GM12878 (cell line): ENCODE data around the gene MRPL28. TPM values are rescaled to one million over a fixed set of nuclear protein-coding genes. Genes with fewer than 3 reads are reported as not detected.
"Not testable (repeated sequence)": the region's sequence is repeated elsewhere in the genome, so short reads cannot be mapped to it uniquely, and the experiment has no call there.

ENCODE experiments used
- ATAC-seq: fragments of 200-7000 bp; cut with Tn5 transposase; 3 replicates; pipeline ENCODE4 v1.9.1; 2020; ENCODE audit warnings: mild to moderate bottlenecking, moderate library complexity
- BruUV-seq: library from RNA; stranded (reverse); fragments of 400-500 nt; replicated peaks from 2 replicates; lab custom pipeline; 2021; lab: Mats Ljungman, UMichigan
- CTCF ChIA-PET: fragments of 300-600 bp; sonication (Branson Sonifier 250); formaldehyde crosslinking; extraction: SDS; loops from one replicate; lab custom pipeline; 2021; ENCODE audit warnings: inconsistent platforms; lab: Yijun Ruan, JAX
- POLR2A ChIA-PET: fragments of 350-600 bp; formaldehyde crosslinking; extraction: SDS; loops from one replicate; lab custom pipeline; 2021; ENCODE audit warnings: inconsistent platforms; lab: Charles Lee
- RAD21 ChIA-PET: fragments of 300-600 bp; sonication (Branson Sonifier 250); formaldehyde crosslinking; loops from one replicate; lab custom pipeline; 2023; ENCODE audit warnings: antibody characterized with exemption; ENCODE audit not compliant: unreplicated experiment; lab: Charles Lee
- SMC1A ChIA-PET: fragments of 300-600 bp; sonication (Branson Sonifier 250); formaldehyde crosslinking; loops from one replicate; lab custom pipeline; 2023; ENCODE audit not compliant: unreplicated experiment, uncharacterized antibody; lab: Charles Lee
- DNase-seq: peaks from one replicate; pipeline ENCODE4 v3.0.0-alpha.2; 2011; ENCODE audit warnings: low read depth, low spot score
- FAIRE-seq: peaks from 3 replicates; lab custom pipeline; 2011; peaks lifted over from hg19 to GRCh38; lab: Jason Lieb, UNC
- H2AFZ ChIP-seq: 2 replicates; pipeline ENCODE4 v1.6.0; 2011; ENCODE audit warnings: low read depth, low read length, control low read depth; ENCODE audit not compliant: control insufficient read depth
- H3K27ac ChIP-seq: 2 replicates; pipeline ENCODE4 v1.5.1; 2011; ENCODE audit warnings: control low read depth; ENCODE audit not compliant: control insufficient read depth, insufficient read depth
- H3K27me3 ChIP-seq, 2 experiments: replicated peaks in 1 of 2; 2 replicates each; pipeline versions ENCODE4 v1.6.0 to v1.6.1; 2011; ENCODE audit warnings: low read length in 1 of 2; ENCODE audit not compliant: control insufficient read depth in 2 of 2, insufficient read depth in 2 of 2
- H3K36me3 ChIP-seq, 2 experiments: 2 replicates each; pipeline ENCODE4 v1.5.1; 2011; ENCODE audit warnings: low read length in 1 of 2; ENCODE audit not compliant: control insufficient read depth in 2 of 2, insufficient read depth in 2 of 2
- H3K4me1 ChIP-seq: 2 replicates; pipeline ENCODE4 v1.6.1; 2011; ENCODE audit warnings: mild to moderate bottlenecking, low read length, moderate library complexity, mixed read lengths; ENCODE audit not compliant: control insufficient read depth, insufficient read depth
- H3K4me2 ChIP-seq: 2 replicates; pipeline ENCODE4 v1.6.0; 2011; ENCODE audit warnings: control low read depth; ENCODE audit not compliant: control insufficient read depth, insufficient read depth
- H3K4me3 ChIP-seq: fragments of 200-600 bp; sonication (generic); 2 replicates; pipeline ENCODE4 v1.5.1; 2016
- H3K79me2 ChIP-seq: 2 replicates; pipeline ENCODE4 v1.6.0; 2011; ENCODE audit warnings: low read length; ENCODE audit not compliant: control insufficient read depth, insufficient read depth
- H3K9ac ChIP-seq: 2 replicates; pipeline ENCODE4 v1.8.0; 2011; ENCODE audit warnings: low read length, control low read depth, mixed read lengths; ENCODE audit not compliant: control insufficient read depth, insufficient read depth
- H3K9me3 ChIP-seq: replicated peaks from 3 replicates; pipeline ENCODE4 v1.5.1; 2011; ENCODE audit warnings: mild to moderate bottlenecking, low read length; ENCODE audit not compliant: control insufficient read depth, insufficient read depth
- H4K20me1 ChIP-seq: 2 replicates; pipeline ENCODE4 v1.6.0; 2011; ENCODE audit not compliant: control insufficient read depth, insufficient read depth
- CHD1 ChIP-seq: IDR thresholded peaks from 2 replicates; pipeline ENCODE4 v1.6.1; 2012; ENCODE audit warnings: low read depth, low read length, improper control_type of control experiment
- NRF1 ChIP-seq: conservative IDR thresholded peaks from 2 replicates; pipeline ENCODE4 v1.6.1; 2011; ENCODE audit warnings: mild to moderate bottlenecking, low read depth, low read length, improper control_type of control experiment
- SMARCA5 ChIP-seq: fragments of 450-650 bp; IDR thresholded peaks from 2 replicates; pipeline ENCODE4 v1.6.1; 2017; ENCODE audit warnings: mild to moderate bottlenecking
- USF2 ChIP-seq: IDR thresholded peaks from 2 replicates; pipeline ENCODE4 v1.6.1; 2011; ENCODE audit warnings: low read depth, low read length, improper control_type of control experiment, borderline replicate concordance
- WRNIP1 ChIP-seq: IDR thresholded peaks from 2 replicates; pipeline ENCODE4 v1.6.1; 2011; ENCODE audit warnings: low read depth, low read length, improper control_type of control experiment, borderline replicate concordance
- ZBTB11 ChIP-seq: fragments of 450-650 bp; formaldehyde crosslinking; IDR thresholded peaks from 2 replicates; pipeline ENCODE4 v1.5.0; 2022; ENCODE audit warnings: mild to moderate bottlenecking, missing genetic modification characterization
- ZNF274 ChIP-seq: IDR thresholded peaks from one replicate; pipeline ENCODE4 v1.8.0; 2011; ENCODE audit not compliant: insufficient read length, insufficient read depth
- WGBS: methylation state at CpG from one replicate; pipeline ENCODE4 v1.1.6; 2016; ENCODE audit warnings: low lambda C conversion rate; ENCODE audit not compliant: insufficient replicate concordance, insufficient coverage; ENCODE audit errors: missing lambda C conversion rate; 5-methylcytosine and 5-hydroxymethylcytosine counted together
- in situ Hi-C: fragments of 300-500 bp; cut with MboI; formaldehyde crosslinking; loops from 9 replicates; pipeline ENCODE4 v1.14.3; 2018; ENCODE audit warnings: mixed read lengths
- intact Hi-C: fragments of 100-400 bp; cut with micrococcal nuclease; formaldehyde crosslinking; loops from one replicate; pipeline ENCODE4 v1.14.2; 2022; ENCODE audit not compliant: unreplicated experiment
- polyA plus RNA-seq, 11 experiments: library from polyadenylated mRNA; depleted of rRNA in 4 of 11; unstranded in 6 of 11; stranded (reverse) in 5 of 11; fragments of >200 nt; fragmentation: Nextera tagmentation in 4 of 11; fragmentation: Illumina TruSeq in 1 of 11; extraction: Ambion mirVana in 4 of 11; extraction: Trizol in 1 of 11; gene quantifications; 1 replicate in 1 of 11; 2 replicates in 10 of 11; pipeline versions ENCODE4 v1.2.1 to v1.2.3, GENCODE V29; 2011 to 2016; ENCODE audit warnings: inconsistent platforms in 2 of 11, missing spikeins in 2 of 11, low read depth in 1 of 11
- total RNA-seq, 4 experiments: library from RNA; depleted of rRNA in 3 of 4; stranded (reverse); fragments of >200 nt in 3 of 4; fragmentation: Illumina TruSeq in 1 of 4; extraction: Trizol in 1 of 4; gene quantifications; 2 replicates each; pipeline versions ENCODE4 v1.2.1 to v1.2.3, GENCODE V29; 2013 to 2021
- TF ChIP-seq, protein P1 (sequence below): fragments of 450-650 bp; IDR thresholded peaks from 2 replicates; pipeline ENCODE4 v1.6.1; 2017; ENCODE audit warnings: mild to moderate bottlenecking

MRPL28 gene
- total and polyA plus RNA-seq, 10 of the 15 experiments (the other 5 are each of a cell fraction or from before 2014, with no cell fraction given): 1.6 to 185 (median 110) TPM

GRCh38 chr16:363110-363765 lies 7.1 kb downstream of the MRPL28 start:
- Histone ChIP-seq H3K36me3 (peaks cover 2 to 10% of the 10 kb centered on the region in 2 experiments; a peak in 3 of 4 replicates), H3K4me1 (no peaks in the 10 kb centered on the region), H3K4me3 (no peak overlapping the region), H3K9ac (no peak overlapping the region), H3K4me2 (no peak overlapping the region)
- no peak for DNase-seq
- WGBS: 43% methylated on average over 14 of the region's 20 CpGs
- ChIA-PET POLR2A (no interaction called here), SMC1A (interaction anchor here (2.0 to 2.1 kb wide), 2 partner anchors 245 to 256 kb away, joined by 8 to 12 read pairs; no protein-coding TSS in a partner anchor)
- in situ Hi-C loops: no loop called here
- TF ChIP-seq SMARCA5 (no peak), ZNF274 (no peak), CHD1 (no peak), NRF1 (no peak), ZBTB11 (CRISPR knock-in tag) (no peak), WRNIP1 (no peak), USF2 (no peak)
- TF ChIP-seq, protein P1, sequence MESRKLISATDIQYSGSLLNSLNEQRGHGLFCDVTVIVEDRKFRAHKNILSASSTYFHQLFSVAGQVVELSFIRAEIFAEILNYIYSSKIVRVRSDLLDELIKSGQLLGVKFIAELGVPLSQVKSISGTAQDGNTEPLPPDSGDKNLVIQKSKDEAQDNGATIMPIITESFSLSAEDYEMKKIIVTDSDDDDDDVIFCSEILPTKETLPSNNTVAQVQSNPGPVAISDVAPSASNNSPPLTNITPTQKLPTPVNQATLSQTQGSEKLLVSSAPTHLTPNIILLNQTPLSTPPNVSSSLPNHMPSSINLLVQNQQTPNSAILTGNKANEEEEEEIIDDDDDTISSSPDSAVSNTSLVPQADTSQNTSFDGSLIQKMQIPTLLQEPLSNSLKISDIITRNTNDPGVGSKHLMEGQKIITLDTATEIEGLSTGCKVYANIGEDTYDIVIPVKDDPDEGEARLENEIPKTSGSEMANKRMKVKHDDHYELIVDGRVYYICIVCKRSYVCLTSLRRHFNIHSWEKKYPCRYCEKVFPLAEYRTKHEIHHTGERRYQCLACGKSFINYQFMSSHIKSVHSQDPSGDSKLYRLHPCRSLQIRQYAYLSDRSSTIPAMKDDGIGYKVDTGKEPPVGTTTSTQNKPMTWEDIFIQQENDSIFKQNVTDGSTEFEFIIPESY: no peak
- TF ChIP-seq, all 136 proteins: peak for 0
- H3K9me3 ChIP-seq: no peaks in the 10 kb centered on the region
- no peaks in the 10 kb centered on the region for H4K20me1 ChIP-seq
- ChIA-PET CTCF (interaction anchor here (0.5 to 2.5 kb wide), 11 partner anchors 13 to 297 kb away, joined by 3 to 29 read pairs (median 5); no protein-coding TSS in a partner anchor), RAD21 (interaction anchor here (1.2 to 1.6 kb wide), 3 partner anchors 7 to 256 kb away, joined by 4 to 8 read pairs (median 5); partner anchors contain the start of genes AXIN1 and MRPL28)
- ATAC-seq (no peak; the same call in 2 of the 3 replicates), FAIRE-seq (no peak)
- no peak overlapping the region for H2AFZ ChIP-seq
- no peak overlapping the region for H3K27ac ChIP-seq
- H3K27me3 ChIP-seq: no peaks in the 10 kb centered on the region
- H3K79me2 ChIP-seq: no peaks in the 10 kb centered on the region
- no TSS peak for BruUV-seq
- intact Hi-C loops: loop anchor here (2.0 kb wide), 1 partner anchor 256 kb away; no protein-coding TSS in a partner anchor

GRCh38 chr16:362702-362999 lies 7.7 kb downstream of the MRPL28 start:
- H3K9ac ChIP-seq, BruUV-seq, H2AFZ ChIP-seq, H3K4me1 ChIP-seq, H3K4me2 ChIP-seq, H3K79me2 ChIP-seq, FAIRE-seq, H3K4me3 ChIP-seq, DNase-seq, ATAC-seq, H3K9me3 ChIP-seq, H3K27ac ChIP-seq, H3K36me3 ChIP-seq, H4K20me1 ChIP-seq, in situ Hi-C loops, H3K27me3 ChIP-seq: not testable (repeated sequence)
- intact Hi-C loops: loop anchor here (2.0 kb wide), 1 partner anchor 256 kb away; no protein-coding TSS in a partner anchor
- ChIA-PET SMC1A (interaction anchor here (1.0 to 2.1 kb wide), 4 partner anchors 8 to 257 kb away, joined by 3 to 12 read pairs (median 6); partner anchors contain the start of gene MRPL28), CTCF (interaction anchor here (0.5 to 2.5 kb wide), 17 partner anchors 8 to 297 kb away, joined by 3 to 29 read pairs (median 4); partner anchors contain the start of genes HBQ1 and MRPL28), POLR2A (interaction anchor here (0.6 kb wide), 1 partner anchor 49 kb away, joined by 3 read pairs; no protein-coding TSS in a partner anchor), RAD21 (interaction anchor here (0.8 to 1.6 kb wide), 6 partner anchors 8 to 297 kb away, joined by 3 to 19 read pairs (median 6); partner anchors contain the start of genes AXIN1 and MRPL28)
- WGBS: 55% methylated on average over 24 of the region's 24 CpGs
